ENCODE data around the gene BRPF1. TPM values are rescaled to one million over a fixed set of nuclear protein-coding genes. Genes with fewer than 3 reads are reported as not detected.

The BRPF1 gene
- total RNA-seq, 1 donor from 2014 or later: 23.7 TPM

DNA sequence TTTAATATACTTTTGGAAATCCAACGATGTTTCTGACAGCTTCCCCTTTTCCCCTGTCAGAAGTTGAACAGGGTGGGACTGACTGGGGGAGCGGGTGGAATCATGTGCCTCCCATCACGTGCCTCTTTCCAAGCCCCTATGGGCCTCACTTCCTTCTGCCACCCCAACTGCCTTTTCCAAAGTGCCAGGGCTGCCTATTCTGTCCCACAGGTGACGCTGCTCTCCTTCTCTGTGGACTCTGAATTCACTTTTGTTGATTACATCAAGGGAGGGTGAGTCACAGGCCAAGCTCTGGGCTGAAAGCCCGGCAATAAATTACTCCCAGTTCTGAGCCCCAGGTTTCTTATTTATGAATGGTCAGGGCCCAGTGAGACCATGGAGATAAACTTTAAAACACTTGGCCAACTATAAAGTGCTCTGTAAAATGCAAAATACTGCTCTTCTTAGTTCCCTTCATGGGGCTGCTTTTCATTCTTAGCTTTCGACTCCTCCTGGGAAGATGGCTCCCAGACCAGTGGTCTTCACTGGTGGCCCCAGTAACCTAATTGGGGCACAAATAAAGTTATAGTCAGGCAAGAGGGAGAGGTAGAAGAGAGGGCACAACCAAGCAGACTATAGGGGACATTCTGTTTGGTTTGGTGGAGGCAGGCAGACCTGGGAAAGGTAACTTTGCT, 15.6 kb upstream of the BRPF1 start:
- Histone ChIP-seq H3K27me3 (no peaks in the 10 kb centered on the region), H3K9me3 (no peaks in the 10 kb centered on the region), H3K4me1 (peaks cover 4% of the 10 kb centered on the region), H3K4me3 (no peak overlapping the region), H3K36me3 (no peaks in the 10 kb centered on the region), H3K27ac (no peak overlapping the region)
- ATAC-seq (peak; percentile 96), DNase-seq (peak; percentile 79)
- TF ChIP-seq, protein P1, sequence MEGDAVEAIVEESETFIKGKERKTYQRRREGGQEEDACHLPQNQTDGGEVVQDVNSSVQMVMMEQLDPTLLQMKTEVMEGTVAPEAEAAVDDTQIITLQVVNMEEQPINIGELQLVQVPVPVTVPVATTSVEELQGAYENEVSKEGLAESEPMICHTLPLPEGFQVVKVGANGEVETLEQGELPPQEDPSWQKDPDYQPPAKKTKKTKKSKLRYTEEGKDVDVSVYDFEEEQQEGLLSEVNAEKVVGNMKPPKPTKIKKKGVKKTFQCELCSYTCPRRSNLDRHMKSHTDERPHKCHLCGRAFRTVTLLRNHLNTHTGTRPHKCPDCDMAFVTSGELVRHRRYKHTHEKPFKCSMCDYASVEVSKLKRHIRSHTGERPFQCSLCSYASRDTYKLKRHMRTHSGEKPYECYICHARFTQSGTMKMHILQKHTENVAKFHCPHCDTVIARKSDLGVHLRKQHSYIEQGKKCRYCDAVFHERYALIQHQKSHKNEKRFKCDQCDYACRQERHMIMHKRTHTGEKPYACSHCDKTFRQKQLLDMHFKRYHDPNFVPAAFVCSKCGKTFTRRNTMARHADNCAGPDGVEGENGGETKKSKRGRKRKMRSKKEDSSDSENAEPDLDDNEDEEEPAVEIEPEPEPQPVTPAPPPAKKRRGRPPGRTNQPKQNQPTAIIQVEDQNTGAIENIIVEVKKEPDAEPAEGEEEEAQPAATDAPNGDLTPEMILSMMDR (IDR thresholded peaks at IDR 0.05): peak; percentile 69
- intact Hi-C loops (cut with DNase I): no loop called here

DNA sequence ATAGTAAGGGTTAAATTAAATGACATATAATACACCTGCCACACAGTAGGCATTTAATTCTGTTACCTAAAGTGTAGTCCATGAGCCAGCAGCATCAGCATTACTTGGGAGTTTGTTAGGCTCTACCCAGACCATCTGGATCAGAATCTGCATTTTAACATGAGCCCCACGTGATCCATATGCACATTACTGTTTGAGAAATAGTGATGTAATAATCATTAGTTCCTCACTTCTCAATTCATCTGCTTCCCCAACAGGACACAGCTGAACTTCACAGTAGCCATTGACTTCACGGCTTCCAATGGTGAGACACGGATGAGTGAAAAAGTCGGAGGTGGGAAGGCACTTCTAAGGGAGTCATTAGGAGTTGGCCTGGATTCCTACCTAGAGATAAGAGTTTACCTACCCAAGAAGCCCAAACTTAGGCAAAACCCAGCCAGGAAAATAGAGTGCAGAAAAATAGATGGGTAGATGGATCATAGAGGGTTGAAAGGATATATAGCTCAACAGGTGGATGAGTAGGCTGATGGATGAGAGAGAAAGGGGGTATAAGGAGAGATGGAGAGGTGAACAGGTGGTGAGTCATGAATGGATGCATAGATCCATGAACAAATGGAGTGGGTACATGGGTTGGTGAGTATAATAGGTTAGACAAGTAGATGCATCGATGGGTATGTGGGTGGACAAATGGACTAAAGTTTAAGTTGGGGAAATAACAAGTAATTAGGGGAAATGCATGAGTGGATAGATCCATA, 14.6 kb upstream of the BRPF1 start:
- intact Hi-C loops (cut with DNase I): no loop called here
- peak; percentile 32 for ATAC-seq
- H3K36me3 ChIP-seq: no peaks in the 10 kb centered on the region

DNA sequence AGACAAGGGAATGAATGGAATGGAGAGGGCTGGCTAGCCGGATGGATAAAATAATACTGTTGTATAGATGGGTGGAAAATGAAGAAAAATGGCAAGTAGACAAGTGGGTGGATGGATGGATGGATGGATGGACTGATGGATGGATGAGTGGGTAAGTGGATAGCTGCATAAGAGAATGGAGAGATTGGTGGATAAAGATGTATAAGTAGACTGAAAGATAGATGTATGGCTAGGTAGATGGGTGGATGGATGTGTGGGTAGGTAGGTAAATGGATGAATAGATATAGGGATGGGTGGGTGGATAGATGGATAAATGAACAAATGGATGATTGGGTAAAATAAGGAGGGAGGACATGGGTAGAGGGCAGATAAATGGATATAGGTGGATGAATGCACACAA, 14.0 kb upstream of the BRPF1 start:
- Histone ChIP-seq H3K9me3 (no peaks in the 10 kb centered on the region), H3K4me3 (no peak overlapping the region), H3K27ac (no peak overlapping the region), H3K4me1 (peaks cover 4% of the 10 kb centered on the region), H3K36me3 (no peaks in the 10 kb centered on the region), H3K27me3 (no peaks in the 10 kb centered on the region)
- TF ChIP-seq, protein P1 (IDR thresholded peaks at IDR 0.05): no peak
- ATAC-seq (no peak), DNase-seq (no peak)
- intact Hi-C loops (cut with DNase I): no loop called here

More for the DNA sequence above, 14.6 kb upstream of the BRPF1 start:
- TF ChIP-seq, protein P1 (IDR thresholded peaks at IDR 0.05): no peak
- DNase-seq: no peak
- no peak overlapping the region for H3K27ac ChIP-seq
- H3K4me1 ChIP-seq: peaks cover 4% of the 10 kb centered on the region
- H3K27me3 ChIP-seq: no peaks in the 10 kb centered on the region
- H3K9me3 ChIP-seq: no peaks in the 10 kb centered on the region
- H3K4me3 ChIP-seq: no peak overlapping the region

DNA sequence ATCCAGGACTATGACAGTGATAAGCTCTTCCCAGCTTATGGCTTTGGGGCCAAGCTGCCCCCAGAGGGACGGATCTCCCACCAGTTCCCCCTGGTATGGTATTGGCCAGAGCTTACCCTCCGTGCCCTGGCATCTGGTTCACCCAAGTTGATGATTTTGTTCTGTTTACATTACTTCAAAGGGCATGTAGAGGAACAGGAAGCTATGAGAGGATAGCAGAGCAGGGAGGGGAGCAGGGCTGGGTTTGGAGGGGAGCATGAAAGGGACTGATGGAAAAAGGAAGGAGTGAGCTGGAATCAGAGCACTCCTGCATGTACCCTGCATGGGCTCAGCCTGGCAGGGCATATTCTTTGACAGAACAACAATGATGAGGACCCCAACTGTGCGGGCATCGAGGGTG, 13.4 kb upstream of the BRPF1 start:
- no peak for DNase-seq
- Histone ChIP-seq H3K27ac (no peak overlapping the region), H3K4me3 (no peak overlapping the region), H3K27me3 (no peaks in the 10 kb centered on the region), H3K9me3 (no peaks in the 10 kb centered on the region), H3K4me1 (peaks cover 4% of the 10 kb centered on the region), H3K36me3 (no peaks in the 10 kb centered on the region)
- TF ChIP-seq, protein P1 (IDR thresholded peaks at IDR 0.05): no peak
- intact Hi-C loops (cut with DNase I): no loop called here
- no peak for ATAC-seq

DNA sequence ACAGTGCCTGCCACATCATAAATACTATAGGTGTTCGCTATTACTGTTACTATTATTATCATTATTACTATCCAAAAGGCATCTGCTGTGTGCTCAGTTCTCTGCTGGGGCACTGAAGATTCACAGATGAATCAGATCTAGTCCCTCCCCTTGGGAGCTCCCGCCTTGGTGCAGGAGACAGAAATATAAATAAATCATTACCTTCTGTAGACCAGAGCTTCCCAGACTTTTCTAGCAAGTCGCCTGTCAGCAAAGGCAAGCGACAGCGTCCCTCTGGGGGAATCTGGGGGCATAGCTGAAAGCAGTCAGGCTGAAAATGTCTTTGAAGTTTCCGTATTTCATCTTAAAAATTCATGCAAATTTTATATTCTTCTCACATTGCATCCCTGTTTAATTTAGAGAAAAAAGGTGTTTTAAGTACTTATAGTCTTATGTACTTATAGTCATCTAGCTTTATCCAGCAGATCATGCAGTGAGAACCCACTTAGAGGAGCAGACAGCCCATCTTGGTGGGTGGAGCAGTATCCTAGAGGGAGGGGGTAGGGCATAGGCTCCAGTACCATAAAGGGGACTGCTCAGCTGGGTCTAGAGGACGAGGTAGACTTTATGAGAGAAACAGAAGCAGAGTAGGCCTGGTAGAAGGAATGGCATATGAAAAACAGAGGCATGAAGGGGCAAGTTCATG, 10.4 kb upstream of the BRPF1 start:
- intact Hi-C loops (cut with DNase I): no loop called here
- DNase-seq: no peak
- H3K27ac ChIP-seq: no peak overlapping the region
- H3K4me3 ChIP-seq: no peak overlapping the region
- no peak for ATAC-seq
- H3K36me3 ChIP-seq: no peaks in the 10 kb centered on the region
- H3K4me1 ChIP-seq: peaks cover under 1% of the 10 kb centered on the region
- TF ChIP-seq, protein P1 (IDR thresholded peaks at IDR 0.05): no peak
- H3K9me3 ChIP-seq: no peaks in the 10 kb centered on the region
- no peaks in the 10 kb centered on the region for H3K27me3 ChIP-seq

Measured in upper lobe of right lung (tissue), 1 donor.